ENCODE measurements around the gene BCLAF1. TPM values are rescaled to one million over a fixed set of nuclear protein-coding genes. Genes with fewer than 3 reads are reported as not detected.

The BCLAF1 gene
- total RNA-seq, 2 donors from 2014 or later: 83.0 to 136 TPM

DNA sequence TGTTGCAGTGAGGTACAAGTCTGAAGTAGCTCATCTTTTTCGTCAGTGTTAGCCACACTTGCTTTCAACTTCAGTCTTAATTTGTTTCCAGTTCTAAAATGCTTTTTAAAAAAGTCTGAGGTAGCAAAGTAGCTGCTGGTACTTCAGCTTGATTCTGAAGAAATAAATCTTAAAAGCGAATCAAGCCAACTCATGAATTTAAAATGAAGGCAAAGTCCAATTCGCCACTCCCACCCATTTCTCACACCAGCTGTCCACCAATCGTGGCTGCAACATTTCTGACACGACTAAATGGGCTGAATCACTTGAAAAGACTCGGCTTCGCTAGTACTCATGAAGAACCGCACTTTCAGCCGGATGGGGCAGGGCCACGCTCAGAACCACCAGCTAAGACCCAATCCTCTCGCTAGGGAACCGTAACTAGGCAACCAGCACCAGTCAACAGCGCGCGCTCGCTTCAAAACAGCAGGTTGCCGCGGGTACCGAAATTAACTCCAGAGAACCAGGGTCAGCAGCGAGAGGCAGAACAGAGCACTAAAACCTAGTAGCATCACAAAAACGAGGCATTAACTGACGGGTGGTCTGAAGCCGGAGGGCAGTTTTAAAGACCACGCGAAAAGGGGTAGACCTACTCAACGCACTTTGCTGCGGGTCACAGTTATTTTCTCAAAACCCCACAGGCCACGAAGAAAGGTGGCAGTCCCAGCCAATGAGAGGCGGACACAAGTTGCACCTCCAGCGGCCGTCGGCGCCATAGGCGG is 900 bp downstream of the BCLAF1 start:
- Histone ChIP-seq H3K4me3 (peak overlapping the region; percentile 87 to 90), H3K9me3 (no peaks in the 10 kb centered on the region), H3K4me1 (replicated peaks) (peaks cover 10% of the 10 kb centered on the region), H3K27me3 (replicated peaks; ENCODE audit: insufficient read depth) (no peaks in the 10 kb centered on the region), H3K27ac (peak overlapping the region; percentile 99), H3K36me3 (no peaks in the 10 kb centered on the region)
- DNase-seq (ENCODE audit: low spot score): peak; percentile 72
- TF ChIP-seq CTCF (IDR thresholded peaks at IDR 0.05) (peak in 1 of 4 experiments; percentile 65), POLR2AphosphoS5 (IDR thresholded peaks at IDR 0.05) (peak; percentile 3), POLR2A (IDR thresholded peaks at IDR 0.05) (no peak)
- WGBS: under 1% methylated on average over 34 of the region's 34 CpGs
- intact Hi-C loops (cut with DNase I): loop anchor here (1.0 to 5.0 kb wide), 2 partner anchors 36 to 790 kb away; partner anchors contain the start of gene MTFR2

DNA sequence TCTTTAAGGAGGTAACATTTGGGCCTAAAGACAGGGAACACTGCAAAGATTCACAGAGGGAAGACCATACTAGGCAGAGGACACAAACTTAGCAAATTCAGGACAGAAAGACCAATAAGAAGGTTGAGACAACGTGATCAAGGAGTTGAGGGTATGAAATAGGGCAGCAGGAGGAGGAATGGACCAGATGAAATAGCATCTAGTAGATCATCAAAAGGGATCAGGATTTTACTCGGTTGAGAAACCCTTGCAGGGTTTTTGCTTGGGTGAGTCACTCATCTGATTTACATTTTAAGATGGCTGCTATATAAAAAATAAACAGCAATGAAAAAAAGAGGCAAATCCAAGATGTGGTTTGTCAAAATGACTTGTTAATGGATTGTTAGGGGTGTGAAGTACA is 4.7 kb downstream of the BCLAF1 start:
- Histone ChIP-seq H3K4me3 (no peak overlapping the region), H3K27ac (no peak overlapping the region)
- intact Hi-C loops (cut with DNase I): loop anchor here (5.0 kb wide), 1 partner anchor 33 kb away; the partner anchor contains the start of gene MTFR2

GRCh38 chr6:136282906-136283305 is 6.7 kb downstream of the BCLAF1 start:
- intact Hi-C loops (cut with DNase I): no loop called here
- Histone ChIP-seq H3K36me3 (no peaks in the 10 kb centered on the region), H3K4me1 (replicated peaks) (peaks cover 10% of the 10 kb centered on the region), H3K27ac (no peak overlapping the region), H3K9me3 (no peaks in the 10 kb centered on the region), H3K4me3 (no peak overlapping the region), H3K27me3 (replicated peaks; ENCODE audit: insufficient read depth) (no peaks in the 10 kb centered on the region)
- TF ChIP-seq CTCF (IDR thresholded peaks at IDR 0.05) (no peak), POLR2AphosphoS5 (IDR thresholded peaks at IDR 0.05) (no peak), POLR2A (IDR thresholded peaks at IDR 0.05) (no peak)
- no peak for DNase-seq (ENCODE audit: low spot score)
- 62% methylated on average over 4 of the region's 4 CpGs for WGBS

More for the DNA sequence above, 4.7 kb downstream of the BCLAF1 start:
- WGBS: 15% methylated on average over 2 of the region's 2 CpGs
- DNase-seq (ENCODE audit: low spot score): no peak
- H3K4me1 ChIP-seq (replicated peaks): peaks cover 11% of the 10 kb centered on the region
- no peaks in the 10 kb centered on the region for H3K9me3 ChIP-seq
- H3K27me3 ChIP-seq (replicated peaks; ENCODE audit: insufficient read depth): no peaks in the 10 kb centered on the region
- TF ChIP-seq POLR2AphosphoS5 (IDR thresholded peaks at IDR 0.05) (no peak), CTCF (IDR thresholded peaks at IDR 0.05) (no peak), POLR2A (IDR thresholded peaks at IDR 0.05) (no peak)
- no peaks in the 10 kb centered on the region for H3K36me3 ChIP-seq

GRCh38 chr6:136280032-136280609 is 9.5 kb downstream of the BCLAF1 start:
- WGBS: 66% methylated on average over 3 of the region's 3 CpGs

More at GRCh38 chr6:136280032-136280609, 9.5 kb downstream of the BCLAF1 start:
- H3K27ac ChIP-seq: no peak overlapping the region
- TF ChIP-seq CTCF (IDR thresholded peaks at IDR 0.05): no peak
- TF ChIP-seq POLR2AphosphoS5 (IDR thresholded peaks at IDR 0.05): no peak
- no peak for TF ChIP-seq POLR2A (IDR thresholded peaks at IDR 0.05)
- H3K4me3 ChIP-seq: no peak overlapping the region
- no peaks in the 10 kb centered on the region for H3K9me3 ChIP-seq
- no peak for DNase-seq (ENCODE audit: low spot score)
- H3K27me3 ChIP-seq (replicated peaks; ENCODE audit: insufficient read depth): no peaks in the 10 kb centered on the region
- peaks cover 4% of the 10 kb centered on the region for H3K4me1 ChIP-seq (replicated peaks)
- intact Hi-C loops (cut with DNase I): no loop called here
- H3K36me3 ChIP-seq: no peaks in the 10 kb centered on the region
